Posterior vena cava (tissue), 2 donors: ENCODE data around the gene ZNF563. TPM values are rescaled to one million over a fixed set of nuclear protein-coding genes. Genes with fewer than 3 reads are reported as not detected.
A peak's percentile ranks its signal among the peaks of the same experiment; 100 is the strongest.
"Not testable (repeated sequence)": the region's sequence is repeated elsewhere in the genome, so short reads cannot be mapped to it uniquely, and the experiment has no call there.

Experiments used
- DNase-seq: peaks from one replicate; pipeline ENCODE4 v3.0.0-alpha.2; 2020; ENCODE audit warnings: low spot score
- intact Hi-C, 2 donors: fragments of 100-400 bp; cut with DNase I; formaldehyde crosslinking; loops; one replicate each; pipeline versions ENCODE4 v1.14.1 to v1.14.2; 2022 to 2023
- total RNA-seq, 2 donors: library from RNA; stranded (reverse); fragmentation: NEBNext Ultra II Directional; extraction: Animal tissue kit (Norgen Biotek cat#: 25700); gene quantifications; one replicate each; pipeline ENCODE4 v1.2.1, GENCODE V29; 2021
- donor health status: DM: yes; HTN: yes; CAD: no.
- donor health status: DM: yes; HTN: yes; CAD: no.

Gene ZNF563
- total RNA-seq, 2 donors from 2014 or later = 2.9 to 3.1 TPM

- DNase-seq = no peak
- intact Hi-C loops = no loop called here
Measured at GRCh38 chr19:12314553-12314952, 18.9 kb downstream of the ZNF563 start.

GRCh38 chr19:12308891-12309290 lies 24.5 kb downstream of the ZNF563 start:
- intact Hi-C loops, DNase-seq: not testable (repeated sequence)

GRCh38 chr19:12295191-12295590 lies 38.2 kb downstream of the ZNF563 start:
- intact Hi-C loops = loop anchor here (10.0 kb wide), 2 partner anchors 70 to 120 kb away; partner anchors contain the start of gene ZNF442 (in 1 of the 2)
- DNase-seq = no peak

- intact Hi-C loops = loop anchor here (10.0 kb wide), 2 partner anchors 70 to 120 kb away; partner anchors contain the start of gene ZNF442 (in 1 of the 2)
- peak; percentile 99 for DNase-seq
Measured at GRCh38 chr19:12294249-12295158, 38.9 kb downstream of the ZNF563 start, which contains the start of gene ZNF44. Gene ZNF44 (minus strand): TSS chr19:12294883. CDS start chr19:12294694, 189 bp downstream.

- intact Hi-C loops = loop anchor here (10.0 kb wide), 2 partner anchors 71 to 119 kb away; partner anchors contain the start of gene ZNF442 (in 1 of the 2)
- peak; percentile 92 for DNase-seq
Measured at GRCh38 chr19:12293777-12294248, 39.6 kb downstream of the ZNF563 start.

GRCh38 chr19:12289790-12290065 lies 43.7 kb downstream of the ZNF563 start:
- no peak for DNase-seq
- intact Hi-C loops = loop anchor here (10.0 kb wide), 2 partner anchors 75 to 115 kb away; partner anchors contain the start of gene ZNF442 (in 1 of the 2)

GRCh38 chr19:12287958-12288500 lies 45.4 kb downstream of the ZNF563 start:
- intact Hi-C loops = no loop called here
- DNase-seq = no peak

- no peak for DNase-seq
- intact Hi-C loops = no loop called here
Measured at GRCh38 chr19:12284631-12285030, 48.8 kb downstream of the ZNF563 start.

- intact Hi-C loops = no loop called here
- DNase-seq = no peak
Measured at GRCh38 chr19:12284226-12284625, 49.2 kb downstream of the ZNF563 start.

- intact Hi-C loops = no loop called here
- DNase-seq = no peak
Measured at GRCh38 chr19:12278713-12279112, 54.7 kb downstream of the ZNF563 start.

GRCh38 chr19:12272980-12273901 lies 60.2 kb downstream of the ZNF563 start:
- intact Hi-C loops = no loop called here

GRCh38 chr19:12272386-12272785 lies 61.0 kb downstream of the ZNF563 start:
- intact Hi-C loops = no loop called here
- no peak for DNase-seq

More at GRCh38 chr19:12272980-12273901, 60.2 kb downstream of the ZNF563 start:
- no peak for DNase-seq

- intact Hi-C loops = no loop called here
- no peak for DNase-seq
Measured at GRCh38 chr19:12270854-12271253, 62.6 kb downstream of the ZNF563 start.

Other genes starting within 250 kb of the ZNF563 start
- gene ZNF20, start 193.3 kb downstream of the ZNF563 start, total RNA-seq = 1 to 10 TPM; 1.0 to 3.2 TPM
- 1 to 10 TPM; 6.0 to 8.7 TPM for gene ZNF625, start 176.9 kb downstream of the ZNF563 start, total RNA-seq
- gene ZNF136, start 170.5 kb downstream of the ZNF563 start, total RNA-seq = 1 to 10 TPM; 9.2 to 9.4 TPM
- gene ZNF44, start 38.8 kb downstream of the ZNF563 start, total RNA-seq = 10 to 100 TPM; 12.0 to 14.5 TPM
- 1 to 10 TPM; 4.9 to 7.7 TPM for gene ZNF442, start 32.0 kb upstream of the ZNF563 start, total RNA-seq
- gene ZNF799, start 67.6 kb upstream of the ZNF563 start, total RNA-seq = 1 to 10 TPM; 4.1 to 4.6 TPM
- 1 to 10 TPM; 2.8 to 4.6 TPM for gene ZNF443, start 107.4 kb upstream of the ZNF563 start, total RNA-seq
- gene ZNF709, start 151.2 kb upstream of the ZNF563 start, total RNA-seq = 1 to 10 TPM; 2.9 to 3.0 TPM
- 10 to 100 TPM; 11.8 to 12.6 TPM for gene ZNF564, start 217.8 kb upstream of the ZNF563 start, total RNA-seq